HepG2 (cell line): ENCODE measurements around the gene IDH3G. TPM values are rescaled to one million over a fixed set of nuclear protein-coding genes. Genes with fewer than 3 reads are reported as not detected.

Source experiments
- ATAC-seq: fragments of 200-7000 bp; cut with Tn5 transposase; 3 replicates; pipeline ENCODE4 v1.9.1; 2020; ENCODE audit warnings: mild to moderate bottlenecking, moderate library complexity
- BruUV-seq: library from RNA; stranded (reverse); fragments of 400-500 nt; replicated peaks from 2 replicates; lab custom pipeline; 2021; lab: Mats Ljungman, UMichigan
- CTCF ChIA-PET: fragments of 300-600 bp; formaldehyde crosslinking; extraction: SDS; loops from one replicate; lab custom pipeline; 2021; ENCODE audit warnings: low total read pairs, inconsistent platforms, low intra/inter-chr PET ratio; lab: Yijun Ruan, JAX
- POLR2A ChIA-PET: fragments of 350-600 bp; sonication (Branson Sonifier 250); formaldehyde crosslinking; loops from one replicate; lab custom pipeline; 2020; ENCODE audit warnings: antibody characterized with exemption, inconsistent platforms; lab: Yijun Ruan, JAX
- DNase-seq: peaks from one replicate; pipeline ENCODE4 v3.0.0-alpha.2; 2015; ENCODE audit warnings: low spot score
- FAIRE-seq: peaks from 3 replicates; lab custom pipeline; 2011; peaks lifted over from hg19 to GRCh38; lab: Jason Lieb, UNC
- H2AFZ ChIP-seq: one replicate; pipeline ENCODE4 v1.6.1; 2011; ENCODE audit warnings: low read length, inconsistent platforms
- H3K27ac ChIP-seq: fragments of 300-600 bp; 3 replicates; pipeline ENCODE4 v1.8.0; 2011; ENCODE audit warnings: mixed run types, mild to moderate bottlenecking, mixed read lengths, low read length, inconsistent platforms; ENCODE audit not compliant: insufficient read depth; ENCODE audit errors: extremely low read length
- H3K27me3 ChIP-seq, 2 experiments: fragments of 200-600 bp in 1 of 2; 2 replicates in 1 of 2; 3 replicates in 1 of 2; pipeline versions ENCODE4 v1.6.0 to v1.8.0; 2011; ENCODE audit warnings: low read length in 2 of 2, mild to moderate bottlenecking in 2 of 2, moderate library complexity in 2 of 2, inconsistent platforms in 1 of 2; ENCODE audit not compliant: insufficient read depth in 2 of 2, control insufficient read depth in 1 of 2
- H3K36me3 ChIP-seq, 2 experiments: fragments of 200-600 bp in 1 of 2; replicated peaks in 1 of 2; 2 replicates in 1 of 2; 3 replicates in 1 of 2; pipeline versions ENCODE4 v1.5.1 to v1.8.0; 2011; ENCODE audit warnings: low read length in 2 of 2, inconsistent platforms in 1 of 2; ENCODE audit not compliant: insufficient read depth in 2 of 2, control insufficient read depth in 1 of 2
- H3K4me1 ChIP-seq: 2 replicates; pipeline ENCODE4 v1.5.1; 2012; ENCODE audit warnings: low read length, inconsistent platforms; ENCODE audit not compliant: insufficient read depth
- H3K4me2 ChIP-seq: 2 replicates; pipeline ENCODE4 v1.6.0; 2011; ENCODE audit warnings: low read depth, low read length, inconsistent platforms
- H3K4me3 ChIP-seq, 3 experiments: fragments of 200-600 bp in 1 of 3; sonication (generic), shearing (Covaris generic) in 1 of 3; replicated peaks in 1 of 3; 2 replicates each; pipeline ENCODE4 v1.5.1; 2011 to 2016; ENCODE audit warnings: low read length in 3 of 3, inconsistent platforms in 2 of 3, low read depth in 2 of 3, mild to moderate bottlenecking in 2 of 3, control low read depth in 1 of 3, mixed read lengths in 1 of 3; ENCODE audit not compliant: insufficient read depth in 1 of 3
- H3K79me2 ChIP-seq: one replicate; pipeline ENCODE4 v1.6.1; 2011; ENCODE audit warnings: low read length, inconsistent platforms; ENCODE audit not compliant: insufficient read depth
- H3K9ac ChIP-seq: 2 replicates; pipeline ENCODE4 v1.6.0; 2011; ENCODE audit warnings: mild to moderate bottlenecking, low read depth, low read length, inconsistent platforms; ENCODE audit not compliant: insufficient read depth
- H3K9me3 ChIP-seq: 2 replicates; pipeline ENCODE4 v1.5.1; 2012; ENCODE audit warnings: mild to moderate bottlenecking, low read length
- H4K20me1 ChIP-seq: 2 replicates; pipeline ENCODE4 v1.6.0; 2011; ENCODE audit warnings: inconsistent platforms, mild to moderate bottlenecking, low read length, moderate library complexity; ENCODE audit not compliant: insufficient read depth
- TARDBP ChIP-seq: sonication (generic); formaldehyde crosslinking; IDR thresholded peaks from 2 replicates; pipeline ENCODE4 v1.8.0; 2022; ENCODE audit warnings: mild to moderate bottlenecking, missing genetic modification reagents
- ZBTB43 ChIP-seq: sonication (generic); formaldehyde crosslinking; conservative IDR thresholded peaks from 2 replicates; pipeline ENCODE4 v1.4.0; 2020; ENCODE audit warnings: missing genetic modification reagents
- ZNF280B ChIP-seq: sonication (generic); formaldehyde crosslinking; IDR thresholded peaks from 2 replicates; pipeline ENCODE4 v1.5.0; 2020; ENCODE audit warnings: missing genetic modification reagents, mild to moderate bottlenecking, borderline replicate concordance
- ZNF740 ChIP-seq: sonication (generic); formaldehyde crosslinking; IDR thresholded peaks from 2 replicates; pipeline ENCODE4 v1.4.0; 2020; ENCODE audit warnings: missing genetic modification reagents
- WGBS: methylation state at CpG from one replicate; pipeline ENCODE4 v1.1.6; 2017; ENCODE audit warnings: low lambda C conversion rate; 5-methylcytosine and 5-hydroxymethylcytosine counted together
- in situ Hi-C: cut with HindIII; loops from 2 replicates; pipeline ENCODE4 v1.10.0; 2017; ENCODE audit warnings: low pct_unique_long_range_greater_than_20kb; ENCODE audit not compliant: extremely low pct_ligation_motif_present
- intact Hi-C: fragments of 100-400 bp; cut with micrococcal nuclease; formaldehyde crosslinking; loops from one replicate; pipeline ENCODE4 v1.10.0; 2022; ENCODE audit not compliant: unreplicated experiment
- polyA plus RNA-seq, 8 experiments: library from polyadenylated mRNA; depleted of rRNA in 3 of 8; stranded (reverse) in 7 of 8; unstranded in 1 of 8; fragments of >200 nt; fragmentation: Illumina TruSeq in 4 of 8; extraction: Trizol in 4 of 8; gene quantifications; 2 replicates each; pipeline versions ENCODE4 v1.2.1 to v1.2.3, GENCODE V29; 2011 to 2016; ENCODE audit warnings: low read depth in 4 of 8, missing spikeins in 1 of 8, mixed read lengths in 1 of 8; ENCODE audit not compliant: insufficient read depth in 1 of 8
- total RNA-seq, 5 experiments: library from RNA; depleted of rRNA; stranded (reverse); fragments of >200 nt; fragmentation: Illumina TruSeq; extraction: Trizol; gene quantifications; 2 replicates each; pipeline ENCODE4 v1.2.3, GENCODE V29; 2016; ENCODE audit warnings: low read depth in 1 of 5

Gene IDH3G
- total and polyA plus RNA-seq, 2 of the 13 experiments (the other 11 are each of a cell fraction or from before 2014, with no cell fraction given), result 18.7 to 35.5 TPM

DNA sequence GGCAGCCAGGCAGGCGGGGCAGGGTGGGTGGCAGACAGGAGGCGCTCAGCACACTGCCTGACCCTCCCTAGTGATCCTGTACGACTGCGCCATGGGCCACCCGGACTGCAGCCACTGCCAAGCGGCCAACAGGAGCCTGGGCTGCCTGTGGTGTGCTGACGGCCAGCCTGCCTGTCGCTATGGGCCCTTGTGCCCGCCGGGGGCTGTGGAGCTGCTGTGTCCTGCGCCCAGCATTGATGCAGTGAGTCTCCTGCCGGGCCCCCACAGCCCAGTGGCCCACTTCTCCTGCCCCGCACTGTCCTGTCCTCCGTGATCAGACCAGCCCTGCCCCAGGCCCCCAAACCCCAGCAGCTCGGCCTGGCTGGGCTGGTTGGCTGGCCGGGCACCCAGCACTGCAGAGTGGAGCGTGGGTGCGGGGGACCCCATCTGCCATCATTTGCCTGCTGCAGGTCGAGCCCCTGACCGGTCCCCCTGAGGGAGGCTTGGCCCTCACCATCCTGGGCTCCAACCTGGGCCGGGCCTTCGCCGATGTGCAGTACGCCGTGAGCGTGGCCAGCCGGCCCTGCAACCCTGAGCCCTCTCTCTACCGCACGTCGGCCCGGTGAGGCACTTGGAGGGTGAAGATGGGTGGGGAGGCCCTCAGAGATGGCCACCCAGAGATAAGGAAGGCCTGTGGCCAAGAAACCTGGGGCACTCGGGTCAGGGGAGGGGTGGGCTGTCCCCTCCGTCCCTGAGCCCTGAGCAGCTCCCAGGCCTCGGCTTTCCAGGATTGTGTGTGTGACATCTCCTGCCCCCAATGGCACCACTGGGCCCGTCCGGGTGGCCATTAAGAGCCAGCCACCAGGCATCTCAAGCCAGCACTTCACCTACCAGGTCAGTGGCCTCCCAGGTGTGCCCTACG is 22.5 kb downstream of the IDH3G start:
- ChIA-PET POLR2A (no interaction called here), CTCF (no interaction called here)
- Histone ChIP-seq H3K36me3 (no peaks in the 10 kb centered on the region), H3K27me3 (no peaks in the 10 kb centered on the region), H4K20me1 (no peaks in the 10 kb centered on the region), H3K9me3 (no peaks in the 10 kb centered on the region), H3K9ac (no peak overlapping the region), H3K27ac (no peak overlapping the region), H3K4me1 (0 out of 2 replicates have a peak, but pooled peaks cover under 1% of the 10 kb centered on the region), H3K4me2 (no peak overlapping the region), H3K79me2 (no peaks in the 10 kb centered on the region), H2AFZ (no peak overlapping the region), H3K4me3 (no peak overlapping the region)
- no peak for DNase-seq
- FAIRE-seq, result no peak
- TF ChIP-seq TARDBP (CRISPR knock-in tag), result no peak
- TF ChIP-seq ZBTB43, result no peak
- TF ChIP-seq ZNF740 (CRISPR knock-in tag), result no peak
- no peak for TF ChIP-seq ZNF280B (CRISPR knock-in tag)
- intact Hi-C loops (no loop called here), in situ Hi-C loops (no loop called here)
- no TSS peak for BruUV-seq
- WGBS, result 100% methylated on average over 1 of the region's 37 CpGs
- ATAC-seq, result no peak
